ENCODE results near the gene FABP3. TPM values are rescaled to one million over a fixed set of nuclear protein-coding genes. Genes with fewer than 3 reads are reported as not detected.

FABP3 gene
- total RNA-seq, 2 donors from 2014 or later = 1.0 TPM; not detected in 1

GRCh38 chr1:31374511-31375196 is 1.8 kb upstream of the FABP3 start:
- peak; percentile 58 for ATAC-seq
- peak; percentile 49 to 77 (median 60) for DNase-seq
- intact Hi-C loops (cut with DNase I) = no loop called here
- Histone ChIP-seq H3K36me3 (replicated peaks in 1 of 2; ENCODE audit: insufficient read depth in 1 of 2, low read depth in 2 of 2) (no peaks in the 10 kb centered on the region), H3K27ac (peak overlapping the region in 3 of 4 donors; percentile 74 to 76 (median 76)), H3K27me3 (no peaks in the 10 kb centered on the region), H3K4me1 (peaks cover 36% of the 10 kb centered on the region), H3K4me3 (no peak overlapping the region), H3K9me3 (no peaks in the 10 kb centered on the region)
- 59 to 74% methylated on average over 4 to 7 of the region's 7 CpGs for WGBS, 2 donors
- TF ChIP-seq POLR2A (IDR thresholded peaks at IDR 0.05) (no peak), CTCF (IDR thresholded peaks at IDR 0.05) (no peak)

- intact Hi-C loops (cut with DNase I) = no loop called here
- 32 to 34% methylated on average over 11 of the region's 11 CpGs for WGBS, 2 donors
- H3K27me3 ChIP-seq = no peaks in the 10 kb centered on the region
- DNase-seq = no peak
- peaks cover 38% of the 10 kb centered on the region for H3K4me1 ChIP-seq
- no peaks in the 10 kb centered on the region for H3K36me3 ChIP-seq (replicated peaks in 1 of 2; ENCODE audit: insufficient read depth in 1 of 2, low read depth in 2 of 2)
- TF ChIP-seq POLR2A (IDR thresholded peaks at IDR 0.05) = no peak
- TF ChIP-seq CTCF (IDR thresholded peaks at IDR 0.05) = no peak
- no peak overlapping the region for H3K4me3 ChIP-seq
- ATAC-seq = no peak
- H3K27ac ChIP-seq = peak overlapping the region in 3 of 4 donors; percentile 74 to 76 (median 76)
- H3K9me3 ChIP-seq = no peaks in the 10 kb centered on the region
Measured at GRCh38 chr1:31373897-31374486, 1.1 kb upstream of the FABP3 start.

- intact Hi-C loops (cut with DNase I) = no loop called here
- no peaks in the 10 kb centered on the region for H3K9me3 ChIP-seq
- peaks cover 46% of the 10 kb centered on the region for H3K4me1 ChIP-seq
- H3K27me3 ChIP-seq = no peaks in the 10 kb centered on the region
- DNase-seq = no peak
- peak overlapping the region in 3 of 4 donors; percentile 74 to 76 (median 76) for H3K27ac ChIP-seq
- 54 to 89% methylated on average over 3 to 10 of the region's 10 CpGs for WGBS, 2 donors
- ATAC-seq = no peak
- TF ChIP-seq POLR2A (IDR thresholded peaks at IDR 0.05) = no peak
- no peak for TF ChIP-seq CTCF (IDR thresholded peaks at IDR 0.05)
- H3K36me3 ChIP-seq (replicated peaks in 1 of 2; ENCODE audit: insufficient read depth in 1 of 2, low read depth in 2 of 2) = no peaks in the 10 kb centered on the region
- no peak overlapping the region for H3K4me3 ChIP-seq
Measured at GRCh38 chr1:31372751-31373055, 173 bp downstream of the FABP3 start.

- WGBS, 2 donors = 71 to 82% methylated on average over 3 of the region's 3 CpGs
- no peak for ATAC-seq
Measured at GRCh38 chr1:31372051-31372450, 825 bp downstream of the FABP3 start.

More at GRCh38 chr1:31372051-31372450, 825 bp downstream of the FABP3 start:
- Histone ChIP-seq H3K27ac (peak overlapping the region in 2 of 4 donors; percentile 27 to 38), H3K27me3 (no peaks in the 10 kb centered on the region), H3K4me1 (peaks cover 46% of the 10 kb centered on the region), H3K36me3 (replicated peaks in 1 of 2; ENCODE audit: insufficient read depth in 1 of 2, low read depth in 2 of 2) (no peaks in the 10 kb centered on the region), H3K9me3 (no peaks in the 10 kb centered on the region), H3K4me3 (no peak overlapping the region)
- intact Hi-C loops (cut with DNase I) = no loop called here
- DNase-seq = no peak
- TF ChIP-seq CTCF (IDR thresholded peaks at IDR 0.05) (no peak), POLR2A (IDR thresholded peaks at IDR 0.05) (no peak)
